Thymus (tissue), 11 donors: ENCODE measurements around the gene NPR1. TPM values are rescaled to one million over a fixed set of nuclear protein-coding genes. Genes with fewer than 3 reads are reported as not detected.

Source experiments
- DNase-seq, 9 donors: peaks; one replicate each; pipeline ENCODE4 v3.0.0-alpha.2; 2013; ENCODE audit warnings: low spot score in 9 of 9, low read depth in 6 of 9, missing footprints in 1 of 9
- H3K27ac ChIP-seq, 2 donors: one replicate each; pipeline ENCODE4 v1.5.1; 2013; ENCODE audit warnings: control low read depth in 1 of 2, low read depth in 1 of 2, low read length in 1 of 2, mild to moderate bottlenecking in 1 of 2, moderate library complexity in 1 of 2
- H3K27me3 ChIP-seq, 2 donors: one replicate each; pipeline ENCODE4 v1.5.1; 2013; ENCODE audit warnings: low read length in 1 of 2; ENCODE audit not compliant: control insufficient read depth in 2 of 2, insufficient read depth in 1 of 2
- H3K36me3 ChIP-seq, 2 donors: one replicate each; pipeline ENCODE4 v1.5.1; 2013; ENCODE audit warnings: low read length in 1 of 2, mild to moderate bottlenecking in 1 of 2, moderate library complexity in 1 of 2; ENCODE audit not compliant: control insufficient read depth in 2 of 2, insufficient read depth in 2 of 2
- H3K4me1 ChIP-seq, 2 donors: one replicate each; pipeline ENCODE4 v1.5.1; 2013; ENCODE audit warnings: low read length in 2 of 2; ENCODE audit not compliant: control insufficient read depth in 2 of 2, insufficient read depth in 2 of 2
- H3K4me3 ChIP-seq, 2 donors: one replicate each; pipeline ENCODE4 v1.5.1; 2013; ENCODE audit warnings: low read length in 2 of 2, control low read depth in 1 of 2, mild to moderate bottlenecking in 1 of 2
- H3K9me3 ChIP-seq, 2 donors: one replicate each; pipeline ENCODE4 v1.5.1; 2013; ENCODE audit warnings: low read length in 1 of 2, mild to moderate bottlenecking in 1 of 2; ENCODE audit not compliant: control insufficient read depth in 2 of 2, insufficient read depth in 1 of 2
- WGBS: extraction: QIAGEN DNeasy Blood & Tissue Kit; methylation state at CpG from one replicate; pipeline ENCODE4 v1.1.7; 2013; 5-methylcytosine and 5-hydroxymethylcytosine counted together
- polyA plus RNA-seq: library from polyadenylated mRNA; stranded (reverse); fragments of 200-250 nt; gene quantifications from one replicate; pipeline ENCODE4 v1.2.3, GENCODE V29; 2013
- total RNA-seq: library from RNA; stranded (reverse); fragments of 120-200 nt; gene quantifications from one replicate; pipeline ENCODE4 v1.2.4, GENCODE V29; 2013
- donor health status: healthy.

Gene NPR1
- total and polyA plus RNA-seq, 2 donors = 2.5 to 10.1 TPM

DNA sequence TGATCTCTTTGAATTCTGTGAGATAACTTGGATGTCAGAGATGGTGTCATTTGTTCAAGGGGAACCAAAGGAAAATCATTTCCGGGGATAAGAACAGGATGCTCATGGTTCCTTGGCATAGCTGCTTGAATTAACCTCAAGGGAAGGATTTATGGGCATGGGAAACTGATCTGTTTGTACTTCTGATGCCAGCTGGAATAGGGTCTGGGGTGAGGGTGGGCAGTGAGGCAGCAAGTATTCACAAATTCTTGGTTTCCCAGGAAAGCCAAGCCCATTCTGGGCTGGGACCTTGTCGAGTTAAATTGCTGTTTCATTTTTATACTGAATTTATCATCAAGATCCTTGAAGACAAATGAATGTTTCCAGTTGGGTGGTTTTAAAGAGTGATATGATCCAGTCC, 63.5 kb downstream of the NPR1 start:
- Histone ChIP-seq H3K36me3 (peaks cover 55 to 64% of the 10 kb centered on the region in 2 donors), H3K4me1 (no peaks in the 10 kb centered on the region), H3K4me3 (no peak overlapping the region), H3K27me3 (no peaks in the 10 kb centered on the region), H3K9me3 (no peaks in the 10 kb centered on the region), H3K27ac (peak overlapping the region in 1 of 2 donors; percentile 49)
- no peak for DNase-seq
- WGBS = 85% methylated on average over 2 of the region's 2 CpGs

DNA sequence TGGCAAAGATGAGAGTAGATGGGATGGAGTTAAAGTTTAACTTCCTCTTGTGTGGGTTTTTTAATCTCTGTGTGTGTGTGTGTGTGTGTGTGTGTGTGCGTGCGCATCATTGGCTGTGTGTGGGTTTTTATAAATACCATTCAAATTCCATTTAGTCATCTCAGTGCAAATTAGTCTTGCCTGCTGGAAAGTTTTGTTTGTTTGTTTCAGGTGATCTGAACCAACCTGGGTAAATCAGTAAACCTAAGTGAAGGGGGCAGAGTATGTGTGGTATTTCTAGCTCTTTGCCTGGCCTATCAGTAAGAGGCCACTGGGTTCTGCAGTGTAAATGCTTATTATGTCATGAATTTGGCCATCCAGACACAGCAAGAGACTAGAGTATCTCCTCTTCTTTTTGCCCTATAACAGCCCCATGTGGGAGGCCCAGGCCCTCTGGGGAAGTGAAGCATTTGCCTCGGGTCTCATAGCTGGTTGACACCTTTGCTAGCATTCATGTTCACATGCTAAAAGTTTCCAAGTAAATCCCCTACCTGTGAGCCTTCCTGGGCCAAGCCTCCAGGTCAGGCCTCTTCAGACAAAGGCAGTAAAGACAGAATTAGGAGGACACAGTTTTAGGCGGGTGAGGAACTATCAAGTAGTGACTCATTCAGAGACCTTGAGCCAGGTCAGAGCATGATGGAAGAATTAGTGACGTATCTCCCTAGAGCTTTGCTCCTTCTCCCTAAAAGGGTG, 64.1 kb downstream of the NPR1 start:
- DNase-seq = no peak
- WGBS = 90% methylated on average over 5 of the region's 5 CpGs
- H3K27me3 ChIP-seq = no peaks in the 10 kb centered on the region

More for the DNA sequence above, 64.1 kb downstream of the NPR1 start:
- Histone ChIP-seq H3K36me3 (peaks cover 61 to 69% of the 10 kb centered on the region in 2 donors), H3K4me1 (no peaks in the 10 kb centered on the region), H3K27ac (peak overlapping the region in 1 of 2 donors; percentile 54), H3K4me3 (no peak overlapping the region), H3K9me3 (no peaks in the 10 kb centered on the region)

Other genes with a start within 250 kb of the NPR1 start
- gene S100A7, start 218.0 kb upstream of the NPR1 start, total RNA-seq = 5.9 TPM
- 247 TPM for gene S100A7, start 218.0 kb upstream of the NPR1 start, polyA plus RNA-seq
- gene S100A6, start 142.7 kb upstream of the NPR1 start, total RNA-seq = 131 TPM
- 654 TPM for gene S100A6, start 142.7 kb upstream of the NPR1 start, polyA plus RNA-seq
- gene S100A5, start 137.8 kb upstream of the NPR1 start, total RNA-seq = not detected
- 0.87 TPM for gene S100A5, start 137.8 kb upstream of the NPR1 start, polyA plus RNA-seq
- gene S100A4, start 132.9 kb upstream of the NPR1 start, total RNA-seq = 76.8 TPM
- gene S100A4, start 132.9 kb upstream of the NPR1 start, polyA plus RNA-seq = 305 TPM
- 0.38 TPM for gene S100A3, start 129.4 kb upstream of the NPR1 start, total RNA-seq
- 2.6 TPM for gene S100A3, start 129.4 kb upstream of the NPR1 start, polyA plus RNA-seq
- gene S100A2, start 112.8 kb upstream of the NPR1 start, total RNA-seq = 9.8 TPM
- gene S100A2, start 112.8 kb upstream of the NPR1 start, polyA plus RNA-seq = 93.5 TPM
- 28.8 TPM for gene S100A16, start 65.6 kb upstream of the NPR1 start, total RNA-seq
- 128 TPM for gene S100A16, start 65.6 kb upstream of the NPR1 start, polyA plus RNA-seq
- 137 TPM for gene S100A14, start 62.4 kb upstream of the NPR1 start, total RNA-seq
- gene S100A14, start 62.4 kb upstream of the NPR1 start, polyA plus RNA-seq = 302 TPM
- gene S100A13, start 51.2 kb upstream of the NPR1 start, total RNA-seq = 32.0 TPM
- gene S100A13, start 51.2 kb upstream of the NPR1 start, polyA plus RNA-seq = 96.1 TPM
- 0.76 TPM for gene S100A1, start 50.3 kb upstream of the NPR1 start, total RNA-seq
- 3.4 TPM for gene S100A1, start 50.3 kb upstream of the NPR1 start, polyA plus RNA-seq
- 61.0 TPM for gene CHTOP, start 44.6 kb upstream of the NPR1 start, total RNA-seq
- gene CHTOP, start 44.6 kb upstream of the NPR1 start, polyA plus RNA-seq = 111 TPM
- 50.3 TPM for gene SNAPIN, start 20.0 kb upstream of the NPR1 start, total RNA-seq
- 48.2 TPM for gene SNAPIN, start 20.0 kb upstream of the NPR1 start, polyA plus RNA-seq
- 435 TPM for gene ILF2, start 7.7 kb upstream of the NPR1 start, total RNA-seq
- 91.2 TPM for gene ILF2, start 7.7 kb upstream of the NPR1 start, polyA plus RNA-seq
- gene INTS3, start 49.4 kb downstream of the NPR1 start, total RNA-seq = 18.2 TPM
- gene INTS3, start 49.4 kb downstream of the NPR1 start, polyA plus RNA-seq = 59.9 TPM
- 8.4 TPM for gene SLC27A3, start 96.7 kb downstream of the NPR1 start, total RNA-seq
- 48.5 TPM for gene SLC27A3, start 96.7 kb downstream of the NPR1 start, polyA plus RNA-seq
- gene GATAD2B, start 244.3 kb downstream of the NPR1 start, total RNA-seq = 6.6 TPM
- gene GATAD2B, start 244.3 kb downstream of the NPR1 start, polyA plus RNA-seq = 11.9 TPM